ENCODE measurements around the gene UBALD1.

- no peak for TF ChIP-seq CTCF (IDR thresholded peaks at IDR 0.05)
- TF ChIP-seq POLR2A (IDR thresholded peaks at IDR 0.05) = no peak
Observed at GRCh38 chr16:4570086-4570485, 44.6 kb downstream of the UBALD1 start.

Data from thyroid gland (tissue), 4 donors.